Tibial artery (tissue), 4 donors: ENCODE measurements around the gene HDC.

ENCODE experiments used
- DNase-seq, 2 donors: peaks; one replicate each; pipeline ENCODE4 v3.0.0-alpha.2; 2019
- H3K27ac ChIP-seq, 2 donors: fragments of 200-600 bp; sonication (generic) in 1 of 2; 1 replicate in 1 of 2; 2 replicates in 1 of 2; pipeline ENCODE4 v1.5.1; 2018 to 2019; ENCODE audit warnings: mild to moderate bottlenecking in 1 of 2
- H3K27me3 ChIP-seq, 2 donors: fragments of 200-600 bp; sonication (generic) in 1 of 2; one replicate each; pipeline versions ENCODE4 v1.5.1 to v1.6.0; 2016 to 2019
- H3K36me3 ChIP-seq, 3 donors: fragments of 200-600 bp; sonication (generic) in 2 of 3; one replicate each; pipeline ENCODE4 v1.5.1; 2016 to 2019; ENCODE audit warnings: mild to moderate bottlenecking in 2 of 3
- H3K4me1 ChIP-seq, 4 donors: fragments of 200-600 bp; sonication (generic) in 2 of 4; 1 replicate in 3 of 4; 2 replicates in 1 of 4; pipeline ENCODE4 v1.5.1; 2016 to 2019
- H3K4me3 ChIP-seq, 2 donors: fragments of 200-600 bp; sonication (generic) in 1 of 2; 1 replicate in 1 of 2; 2 replicates in 1 of 2; pipeline ENCODE4 v1.5.1; 2018 to 2019; ENCODE audit warnings: mild to moderate bottlenecking in 2 of 2
- H3K9me3 ChIP-seq, 3 donors: fragments of 200-600 bp; sonication (generic) in 1 of 3; one replicate each; pipeline ENCODE4 v1.5.1; 2016 to 2019
- intact Hi-C: fragments of 100-400 bp; cut with DNase I; formaldehyde crosslinking; loops from one replicate; pipeline ENCODE4 v1.15.0; 2023; ENCODE audit warnings: low total_unique reads
- TF ChIP-seq, protein P1 (sequence below), 2 experiments: fragments of 200-600 bp in 1 of 2; fragments of 450-650 bp in 1 of 2; IDR thresholded peaks; one replicate each; pipeline ENCODE4 v1.5.1; 2017 to 2019; ENCODE audit warnings: antibody characterized with exemption in 2 of 2, mild to moderate bottlenecking in 1 of 2, moderate library complexity in 1 of 2

The HDC gene

GRCh38 chr15:50265620-50266019 lies at the start of gene HDC:
TSS of gene HDC (minus strand) at chr15:50265726. CDS start at chr15:50265623, 103 bp downstream.
- Histone ChIP-seq H3K27me3 (peaks cover 0 to 10% of the 10 kb centered on the region in 2 donors), H3K4me1 (no peaks in the 10 kb centered on the region), H3K4me3 (no peak within 1 kb of the TSS), H3K27ac (no peak within 1 kb of the TSS), H3K36me3 (no peaks in the 10 kb centered on the region), H3K9me3 (no peaks in the 10 kb centered on the region)
- TF ChIP-seq, protein P1, sequence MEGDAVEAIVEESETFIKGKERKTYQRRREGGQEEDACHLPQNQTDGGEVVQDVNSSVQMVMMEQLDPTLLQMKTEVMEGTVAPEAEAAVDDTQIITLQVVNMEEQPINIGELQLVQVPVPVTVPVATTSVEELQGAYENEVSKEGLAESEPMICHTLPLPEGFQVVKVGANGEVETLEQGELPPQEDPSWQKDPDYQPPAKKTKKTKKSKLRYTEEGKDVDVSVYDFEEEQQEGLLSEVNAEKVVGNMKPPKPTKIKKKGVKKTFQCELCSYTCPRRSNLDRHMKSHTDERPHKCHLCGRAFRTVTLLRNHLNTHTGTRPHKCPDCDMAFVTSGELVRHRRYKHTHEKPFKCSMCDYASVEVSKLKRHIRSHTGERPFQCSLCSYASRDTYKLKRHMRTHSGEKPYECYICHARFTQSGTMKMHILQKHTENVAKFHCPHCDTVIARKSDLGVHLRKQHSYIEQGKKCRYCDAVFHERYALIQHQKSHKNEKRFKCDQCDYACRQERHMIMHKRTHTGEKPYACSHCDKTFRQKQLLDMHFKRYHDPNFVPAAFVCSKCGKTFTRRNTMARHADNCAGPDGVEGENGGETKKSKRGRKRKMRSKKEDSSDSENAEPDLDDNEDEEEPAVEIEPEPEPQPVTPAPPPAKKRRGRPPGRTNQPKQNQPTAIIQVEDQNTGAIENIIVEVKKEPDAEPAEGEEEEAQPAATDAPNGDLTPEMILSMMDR (IDR thresholded peaks at IDR 0.05): no peak
- no peak for DNase-seq
- intact Hi-C loops: no loop called here

GRCh38 chr15:50312636-50313035 lies 47.1 kb upstream of the HDC start:
- Histone ChIP-seq H3K9me3 (peaks cover 0 to 2% (median 0%) of the 10 kb centered on the region in 3 donors), H3K4me3 (no peak overlapping the region), H3K4me1 (no peaks in the 10 kb centered on the region), H3K27ac (no peak overlapping the region), H3K36me3 (peaks cover 0 to 10% (median 6%) of the 10 kb centered on the region in 3 donors), H3K27me3 (no peaks in the 10 kb centered on the region)
- no peak for DNase-seq
- intact Hi-C loops: no loop called here
- TF ChIP-seq, protein P1 (IDR thresholded peaks at IDR 0.05): no peak

DNA sequence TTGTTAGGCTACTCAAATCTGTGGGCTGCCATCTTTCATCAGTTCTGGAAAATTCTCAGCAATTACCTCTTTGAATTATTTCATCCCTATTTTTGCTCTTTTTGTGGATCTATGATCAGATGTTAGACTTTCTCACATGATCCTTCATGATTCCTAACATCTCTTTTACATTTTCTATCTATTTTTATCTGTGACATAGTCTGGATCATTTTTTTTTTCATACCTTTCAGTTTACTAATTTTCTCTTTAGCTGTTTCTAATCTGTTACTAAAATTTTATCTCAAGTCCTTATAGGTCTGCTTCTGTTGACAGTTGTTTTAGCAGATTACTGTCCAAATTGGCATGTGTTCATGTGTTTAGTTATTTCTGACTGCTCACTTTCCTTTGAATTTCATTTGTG lies 42.3 kb upstream of the HDC start:
- Histone ChIP-seq H3K27me3 (no peaks in the 10 kb centered on the region), H3K27ac (no peak overlapping the region), H3K4me3 (no peak overlapping the region), H3K9me3 (peaks cover 0 to 3% (median 0%) of the 10 kb centered on the region in 3 donors), H3K36me3 (peaks cover 12 to 16% (median 14%) of the 10 kb centered on the region in 3 donors), H3K4me1 (no peaks in the 10 kb centered on the region)
- TF ChIP-seq, protein P1 (IDR thresholded peaks at IDR 0.05): no peak
- intact Hi-C loops: no loop called here
- DNase-seq: no peak

DNA sequence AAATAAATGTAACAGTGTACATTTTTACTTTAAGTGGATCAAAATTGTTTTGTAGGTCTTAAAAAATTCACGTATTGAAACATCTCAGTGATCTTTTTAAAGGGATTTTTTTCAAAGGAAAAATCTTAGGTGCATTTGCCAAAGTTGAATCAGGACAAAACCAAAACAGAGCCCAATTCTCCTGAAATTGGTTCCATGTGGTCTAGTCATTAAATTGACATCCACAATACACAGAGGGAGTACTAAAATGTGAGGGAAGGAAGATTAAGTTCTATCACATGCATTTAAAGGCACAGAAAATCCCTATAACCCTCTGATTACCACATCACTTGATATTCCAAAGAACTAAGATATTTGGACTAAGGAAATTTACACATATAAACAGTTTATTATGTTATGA lies 39.3 kb upstream of the HDC start:
- no peak overlapping the region for H3K27ac ChIP-seq
- TF ChIP-seq, protein P1 (IDR thresholded peaks at IDR 0.05): no peak
- no peaks in the 10 kb centered on the region for H3K27me3 ChIP-seq
- intact Hi-C loops: no loop called here
- no peak overlapping the region for H3K4me3 ChIP-seq
- peaks cover 28 to 41% (median 33%) of the 10 kb centered on the region in 3 donors for H3K36me3 ChIP-seq
- H3K9me3 ChIP-seq: peaks cover 0 to 3% (median 0%) of the 10 kb centered on the region in 3 donors
- DNase-seq: no peak
- H3K4me1 ChIP-seq: no peaks in the 10 kb centered on the region

DNA sequence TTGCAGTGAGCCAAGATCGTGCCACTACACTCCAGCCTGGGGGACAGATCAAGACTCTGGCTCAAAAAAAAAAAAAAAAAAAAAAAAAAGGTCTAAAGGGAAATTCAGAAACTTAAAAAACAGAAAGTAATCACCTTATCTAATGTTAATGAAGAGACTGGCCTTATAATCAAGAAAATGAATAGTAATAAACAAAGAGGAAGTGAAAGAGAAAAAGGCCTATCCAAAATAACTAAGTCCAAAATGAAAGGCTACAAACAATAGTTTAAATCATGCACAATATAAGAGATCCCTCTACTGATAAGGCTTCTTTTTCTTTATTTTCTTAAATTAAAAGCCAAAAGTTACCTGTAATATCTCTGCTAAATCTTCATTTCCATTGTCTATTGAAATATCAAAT lies 37.1 kb upstream of the HDC start:
- Histone ChIP-seq H3K4me3 (no peak overlapping the region), H3K27ac (no peak overlapping the region), H3K4me1 (no peaks in the 10 kb centered on the region), H3K27me3 (no peaks in the 10 kb centered on the region), H3K36me3 (peaks cover 36 to 64% (median 41%) of the 10 kb centered on the region in 3 donors), H3K9me3 (peaks cover 0 to under 1% (median 0%) of the 10 kb centered on the region in 3 donors)
- intact Hi-C loops: no loop called here
- DNase-seq: no peak
- TF ChIP-seq, protein P1 (IDR thresholded peaks at IDR 0.05): no peak

DNA sequence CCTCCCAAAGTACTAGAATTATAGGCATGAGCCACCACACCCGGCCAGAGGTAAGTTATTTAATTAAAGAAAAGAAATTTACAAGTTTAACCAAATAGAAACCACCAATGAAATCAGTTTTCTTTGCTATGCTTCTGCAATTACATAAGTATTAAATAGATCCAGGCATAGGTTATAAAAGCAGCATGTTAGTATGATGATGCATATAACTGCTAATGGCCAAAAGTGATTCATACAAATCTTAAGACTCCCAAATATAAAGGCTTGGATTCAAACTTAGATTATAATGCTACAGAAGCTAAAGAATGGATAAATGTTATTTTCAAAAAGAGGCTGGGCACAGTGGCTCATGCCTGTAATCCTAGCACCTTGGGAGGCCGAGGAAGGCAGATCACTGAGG lies 32.8 kb upstream of the HDC start:
- intact Hi-C loops: no loop called here

More for the DNA sequence above, 32.8 kb upstream of the HDC start:
- Histone ChIP-seq H3K36me3 (peaks cover 38 to 65% (median 41%) of the 10 kb centered on the region in 3 donors), H3K4me1 (no peaks in the 10 kb centered on the region), H3K27me3 (no peaks in the 10 kb centered on the region), H3K4me3 (no peak overlapping the region), H3K27ac (no peak overlapping the region), H3K9me3 (no peaks in the 10 kb centered on the region)
- TF ChIP-seq, protein P1 (IDR thresholded peaks at IDR 0.05): no peak
- DNase-seq: no peak
